ENCODE measurements around the gene SOD3. TPM values are rescaled to one million over a fixed set of nuclear protein-coding genes. Genes with fewer than 3 reads are reported as not detected.

The SOD3 gene
- total and polyA plus RNA-seq, 2 of the 13 experiments (the other 11 are each of a cell fraction or from before 2014, with no cell fraction given) = 0.04 TPM; not detected in 1

DNA sequence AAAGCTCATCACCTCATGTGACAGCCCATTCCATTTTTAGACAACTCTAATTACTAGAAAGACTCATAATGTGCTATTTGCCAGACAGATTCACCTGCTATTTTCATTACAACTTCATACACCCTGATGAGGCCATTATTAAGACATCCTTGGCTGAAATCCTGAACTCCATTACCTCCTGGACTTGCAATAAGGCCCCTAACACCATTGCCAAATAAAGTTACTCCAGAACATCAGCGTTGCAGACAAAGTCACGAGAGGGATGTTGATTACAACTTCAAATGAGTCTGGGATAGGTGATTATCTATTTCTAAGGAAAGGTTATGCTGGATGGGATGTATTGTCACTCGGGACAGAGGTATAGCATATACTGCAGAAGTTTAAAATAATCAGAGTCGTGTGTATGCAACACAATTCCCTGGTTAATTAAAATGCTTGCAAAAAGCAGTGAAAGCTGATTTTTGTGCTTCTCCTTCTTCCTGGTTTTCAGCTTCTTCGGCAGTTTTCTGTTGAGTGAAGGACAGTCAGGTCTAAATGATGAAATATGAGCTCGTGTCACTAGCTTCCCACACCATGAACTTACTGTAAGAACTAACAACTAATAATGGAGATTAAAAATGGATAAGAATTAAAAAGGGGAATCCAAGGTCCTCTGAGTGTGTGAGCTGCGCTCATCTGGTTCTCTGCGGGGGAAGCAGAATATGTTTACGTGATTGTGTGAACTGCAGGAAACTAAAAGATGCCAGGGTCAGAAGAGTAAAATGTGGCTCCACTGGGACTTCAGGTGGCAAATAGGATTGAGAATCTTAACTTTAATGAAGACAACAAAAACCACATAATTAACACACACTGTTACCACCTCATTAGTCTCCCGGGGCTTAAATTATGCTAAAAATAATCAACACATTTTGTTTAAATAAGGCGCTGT, 17.6 kb upstream of the SOD3 start (continued):
- no peak for TF ChIP-seq ZNF703 (CRISPR knock-in tag; IDR thresholded peaks at IDR 0.05; ENCODE audit: borderline replicate concordance)
- no peak for TF ChIP-seq ZNF792 (CRISPR knock-in tag; IDR thresholded peaks at IDR 0.05)
- no peak for TF ChIP-seq ZNF563 (CRISPR knock-in tag; IDR thresholded peaks at IDR 0.05)
- TF ChIP-seq, protein P1, sequence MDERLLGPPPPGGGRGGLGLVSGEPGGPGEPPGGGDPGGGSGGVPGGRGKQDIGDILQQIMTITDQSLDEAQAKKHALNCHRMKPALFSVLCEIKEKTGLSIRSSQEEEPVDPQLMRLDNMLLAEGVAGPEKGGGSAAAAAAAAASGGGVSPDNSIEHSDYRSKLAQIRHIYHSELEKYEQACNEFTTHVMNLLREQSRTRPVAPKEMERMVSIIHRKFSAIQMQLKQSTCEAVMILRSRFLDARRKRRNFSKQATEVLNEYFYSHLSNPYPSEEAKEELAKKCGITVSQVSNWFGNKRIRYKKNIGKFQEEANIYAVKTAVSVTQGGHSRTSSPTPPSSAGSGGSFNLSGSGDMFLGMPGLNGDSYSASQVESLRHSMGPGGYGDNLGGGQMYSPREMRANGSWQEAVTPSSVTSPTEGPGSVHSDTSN (CRISPR knock-in tag; IDR thresholded peaks at IDR 0.05) = no peak
- TF ChIP-seq, protein P2, sequence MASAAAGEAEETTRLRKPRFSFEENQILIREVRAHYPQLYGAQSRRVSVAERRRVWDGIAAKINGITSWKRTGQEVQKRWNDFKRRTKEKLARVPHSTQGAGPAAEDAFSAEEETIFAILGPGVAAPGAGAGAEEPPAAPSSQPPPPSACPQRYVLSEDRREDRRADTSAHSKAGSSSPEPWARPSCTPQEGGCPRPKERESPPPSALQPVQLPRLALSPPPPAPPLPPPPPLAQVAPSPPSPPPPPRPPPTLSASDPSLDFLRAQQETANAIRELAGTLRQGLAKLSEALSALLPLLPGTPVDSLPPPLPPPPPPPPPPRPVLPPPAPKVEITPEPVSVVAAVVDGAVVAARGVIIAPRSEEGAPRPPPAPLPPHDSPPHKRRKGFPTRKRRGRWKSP (CRISPR knock-in tag; IDR thresholded peaks at IDR 0.05) = no peak
- TF ChIP-seq ZNF317 (CRISPR knock-in tag; IDR thresholded peaks at IDR 0.05) = no peak
- TF ChIP-seq, protein P3, sequence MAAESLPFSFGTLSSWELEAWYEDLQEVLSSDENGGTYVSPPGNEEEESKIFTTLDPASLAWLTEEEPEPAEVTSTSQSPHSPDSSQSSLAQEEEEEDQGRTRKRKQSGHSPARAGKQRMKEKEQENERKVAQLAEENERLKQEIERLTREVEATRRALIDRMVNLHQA (CRISPR knock-in tag; IDR thresholded peaks at IDR 0.05) = no peak
- TF ChIP-seq GABPB1 (CRISPR knock-in tag; IDR thresholded peaks at IDR 0.05) = no peak
- no peak for TF ChIP-seq GATA4 (IDR thresholded peaks at IDR 0.05; ENCODE audit: borderline replicate concordance, low read depth)
- TF ChIP-seq, protein P4, sequence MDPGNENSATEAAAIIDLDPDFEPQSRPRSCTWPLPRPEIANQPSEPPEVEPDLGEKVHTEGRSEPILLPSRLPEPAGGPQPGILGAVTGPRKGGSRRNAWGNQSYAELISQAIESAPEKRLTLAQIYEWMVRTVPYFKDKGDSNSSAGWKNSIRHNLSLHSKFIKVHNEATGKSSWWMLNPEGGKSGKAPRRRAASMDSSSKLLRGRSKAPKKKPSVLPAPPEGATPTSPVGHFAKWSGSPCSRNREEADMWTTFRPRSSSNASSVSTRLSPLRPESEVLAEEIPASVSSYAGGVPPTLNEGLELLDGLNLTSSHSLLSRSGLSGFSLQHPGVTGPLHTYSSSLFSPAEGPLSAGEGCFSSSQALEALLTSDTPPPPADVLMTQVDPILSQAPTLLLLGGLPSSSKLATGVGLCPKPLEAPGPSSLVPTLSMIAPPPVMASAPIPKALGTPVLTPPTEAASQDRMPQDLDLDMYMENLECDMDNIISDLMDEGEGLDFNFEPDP (CRISPR knock-in tag; conservative IDR thresholded peaks at IDR 0.05) = no peak
- TF ChIP-seq PAX8 (CRISPR knock-in tag; IDR thresholded peaks at IDR 0.05; ENCODE audit: borderline replicate concordance) = no peak
- TF ChIP-seq, protein P5, sequence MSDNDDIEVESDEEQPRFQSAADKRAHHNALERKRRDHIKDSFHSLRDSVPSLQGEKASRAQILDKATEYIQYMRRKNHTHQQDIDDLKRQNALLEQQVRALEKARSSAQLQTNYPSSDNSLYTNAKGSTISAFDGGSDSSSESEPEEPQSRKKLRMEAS (IDR thresholded peaks at IDR 0.05) = no peak
